ENCODE measurements around the gene NRIP1. TPM values are rescaled to one million over a fixed set of nuclear protein-coding genes. Genes with fewer than 3 reads are reported as not detected.

NRIP1 gene
- total RNA-seq, 1 experiment from 2014 or later: 29.6 TPM

DNA sequence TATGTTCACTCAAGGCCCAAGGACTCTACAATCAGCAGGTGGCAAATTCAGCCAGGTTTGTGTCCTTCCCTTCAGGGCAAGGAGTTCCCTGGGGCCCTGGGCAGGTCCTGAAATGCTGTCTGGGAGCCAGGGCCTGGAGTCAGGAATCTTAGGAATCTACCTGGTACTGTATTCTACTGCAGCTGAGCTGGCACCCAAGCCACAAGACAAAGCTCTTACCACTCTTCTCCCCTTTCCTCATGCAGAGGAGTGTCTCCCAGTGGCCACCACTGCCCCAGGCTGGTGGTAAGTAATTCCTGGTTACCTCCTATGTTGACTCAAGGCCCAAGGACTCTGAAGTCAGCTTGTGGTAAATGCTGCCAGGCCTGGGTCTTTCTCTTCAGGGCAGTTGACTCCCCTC is 153.4 kb downstream of the NRIP1 start:
- Histone ChIP-seq H3K9me3 (ENCODE audit: control insufficient read depth in 1 of 2, insufficient read depth in 1 of 2, low read depth in 1 of 2, low read length in 2 of 2) (peaks cover 0 to 8% of the 10 kb centered on the region in 2 experiments; a peak in 2 of 4 replicates), H3K27me3 (ENCODE audit: insufficient read depth, low read length) (no peaks in the 10 kb centered on the region), H3K4me3 (replicated peaks in 1 of 2; ENCODE audit: low read depth in 1 of 2, low read length in 2 of 2) (no peak overlapping the region), H3K36me3 (ENCODE audit: control insufficient read depth in 1 of 2, insufficient read depth in 2 of 2, low read length in 2 of 2) (no peaks in the 10 kb centered on the region), H3K4me2 (ENCODE audit: low read length) (no peak overlapping the region), H3K27ac (ENCODE audit: low read depth, low read length) (no peak overlapping the region), H3K4me1 (ENCODE audit: control insufficient read depth in 1 of 2, insufficient read depth in 2 of 2, low read length in 2 of 2) (peaks cover 0 to 6% of the 10 kb centered on the region in 2 experiments; a peak in 2 of 4 replicates), H2AFZ (ENCODE audit: low read depth, low read length, poor library complexity, severe bottlenecking) (no peak overlapping the region), H3K9me2 (ENCODE audit: insufficient read depth) (no peaks in the 10 kb centered on the region), H3K9ac (ENCODE audit: low read length) (no peak overlapping the region), H3K79me2 (ENCODE audit: insufficient read depth, low read length) (no peaks in the 10 kb centered on the region), H4K20me1 (ENCODE audit: insufficient read depth) (no peaks in the 10 kb centered on the region)
- ChIA-PET RAD21 (ENCODE audit: low non-redundant PET in 1 of 2, low total read pairs in 2 of 2, uncharacterized antibody in 2 of 2, unreplicated experiment in 2 of 2) (no interaction called here), CTCF (no interaction called here), POLR2A (no interaction called here)
- no peak for DNase-seq (ENCODE audit: low read depth, low spot score)
- TF ChIP-seq ZNF274 (IDR thresholded peaks at IDR 0.05; ENCODE audit: low read depth, low read length) (no peak), POLR2A (IDR thresholded peaks at IDR 0.05; ENCODE audit: borderline replicate concordance, extremely low read depth, insufficient read depth, insufficient read length) (no peak), FOSL1 (IDR thresholded peaks at IDR 0.05; ENCODE audit: low read depth) (no peak), JUND (IDR thresholded peaks at IDR 0.05) (no peak)
- TF ChIP-seq, protein P1, sequence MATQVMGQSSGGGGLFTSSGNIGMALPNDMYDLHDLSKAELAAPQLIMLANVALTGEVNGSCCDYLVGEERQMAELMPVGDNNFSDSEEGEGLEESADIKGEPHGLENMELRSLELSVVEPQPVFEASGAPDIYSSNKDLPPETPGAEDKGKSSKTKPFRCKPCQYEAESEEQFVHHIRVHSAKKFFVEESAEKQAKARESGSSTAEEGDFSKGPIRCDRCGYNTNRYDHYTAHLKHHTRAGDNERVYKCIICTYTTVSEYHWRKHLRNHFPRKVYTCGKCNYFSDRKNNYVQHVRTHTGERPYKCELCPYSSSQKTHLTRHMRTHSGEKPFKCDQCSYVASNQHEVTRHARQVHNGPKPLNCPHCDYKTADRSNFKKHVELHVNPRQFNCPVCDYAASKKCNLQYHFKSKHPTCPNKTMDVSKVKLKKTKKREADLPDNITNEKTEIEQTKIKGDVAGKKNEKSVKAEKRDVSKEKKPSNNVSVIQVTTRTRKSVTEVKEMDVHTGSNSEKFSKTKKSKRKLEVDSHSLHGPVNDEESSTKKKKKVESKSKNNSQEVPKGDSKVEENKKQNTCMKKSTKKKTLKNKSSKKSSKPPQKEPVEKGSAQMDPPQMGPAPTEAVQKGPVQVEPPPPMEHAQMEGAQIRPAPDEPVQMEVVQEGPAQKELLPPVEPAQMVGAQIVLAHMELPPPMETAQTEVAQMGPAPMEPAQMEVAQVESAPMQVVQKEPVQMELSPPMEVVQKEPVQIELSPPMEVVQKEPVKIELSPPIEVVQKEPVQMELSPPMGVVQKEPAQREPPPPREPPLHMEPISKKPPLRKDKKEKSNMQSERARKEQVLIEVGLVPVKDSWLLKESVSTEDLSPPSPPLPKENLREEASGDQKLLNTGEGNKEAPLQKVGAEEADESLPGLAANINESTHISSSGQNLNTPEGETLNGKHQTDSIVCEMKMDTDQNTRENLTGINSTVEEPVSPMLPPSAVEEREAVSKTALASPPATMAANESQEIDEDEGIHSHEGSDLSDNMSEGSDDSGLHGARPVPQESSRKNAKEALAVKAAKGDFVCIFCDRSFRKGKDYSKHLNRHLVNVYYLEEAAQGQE (IDR thresholded peaks at IDR 0.05; ENCODE audit: low read depth): no peak
- TF ChIP-seq, protein P2, sequence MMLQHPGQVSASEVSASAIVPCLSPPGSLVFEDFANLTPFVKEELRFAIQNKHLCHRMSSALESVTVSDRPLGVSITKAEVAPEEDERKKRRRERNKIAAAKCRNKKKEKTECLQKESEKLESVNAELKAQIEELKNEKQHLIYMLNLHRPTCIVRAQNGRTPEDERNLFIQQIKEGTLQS (IDR thresholded peaks at IDR 0.05): no peak
- TF ChIP-seq, protein P3, sequence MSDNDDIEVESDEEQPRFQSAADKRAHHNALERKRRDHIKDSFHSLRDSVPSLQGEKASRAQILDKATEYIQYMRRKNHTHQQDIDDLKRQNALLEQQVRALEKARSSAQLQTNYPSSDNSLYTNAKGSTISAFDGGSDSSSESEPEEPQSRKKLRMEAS (IDR thresholded peaks at IDR 0.05): no peak
- no TSS peak for BruUV-seq (replicated peaks)
- intact Hi-C loops (cut with micrococcal nuclease): no loop called here
- ATAC-seq: peak; percentile 44; the same call in 1 of the 2 replicates

Measured in HCT116 (cell line).